SJSA1 (cell line): Measurements from ENCODE around the gene C4orf54. TPM values are rescaled to one million over a fixed set of nuclear protein-coding genes. Genes with fewer than 3 reads are reported as not detected.

Experiments
- DNase-seq, 2 experiments: peaks; one replicate each; pipeline ENCODE4 v3.0.0-alpha.2; 2015 to 2020; ENCODE audit warnings: low spot score in 2 of 2, low read depth in 1 of 2
- H3K27ac ChIP-seq: fragments of 250-450 bp; sonication (Bioruptor Pico); 2 replicates; pipeline ENCODE4 v1.5.1; 2020; ENCODE audit warnings: mild to moderate bottlenecking, moderate library complexity
- H3K27me3 ChIP-seq: fragments of 250-450 bp; sonication (Bioruptor Pico); replicated peaks from 2 replicates; pipeline ENCODE4 v1.5.1; 2020; ENCODE audit warnings: mild to moderate bottlenecking, moderate library complexity
- H3K36me3 ChIP-seq: fragments of 250-450 bp; sonication (Bioruptor Pico); 2 replicates; pipeline ENCODE4 v1.5.1; 2020; ENCODE audit warnings: mild to moderate bottlenecking
- H3K4me1 ChIP-seq: fragments of 250-450 bp; sonication (Bioruptor Pico); replicated peaks from 2 replicates; pipeline ENCODE4 v1.6.1; 2021; ENCODE audit warnings: mild to moderate bottlenecking
- H3K4me3 ChIP-seq: fragments of 250-450 bp; sonication (Bioruptor Pico); 2 replicates; pipeline ENCODE4 v1.5.1; 2020; ENCODE audit warnings: mild to moderate bottlenecking
- H3K9me3 ChIP-seq: fragments of 250-450 bp; sonication (Bioruptor Pico); replicated peaks from 2 replicates; pipeline ENCODE4 v1.5.1; 2020; ENCODE audit warnings: mild to moderate bottlenecking
- total RNA-seq: library from RNA; depleted of rRNA; stranded (reverse); fragments of >200 nt; shearing (Covaris generic); gene quantifications from 2 replicates; pipeline ENCODE4 v1.2.3, GENCODE V29; 2014

Gene C4orf54
- total RNA-seq, 1 experiment from 2014 or later, result 0.63 TPM

DNA sequence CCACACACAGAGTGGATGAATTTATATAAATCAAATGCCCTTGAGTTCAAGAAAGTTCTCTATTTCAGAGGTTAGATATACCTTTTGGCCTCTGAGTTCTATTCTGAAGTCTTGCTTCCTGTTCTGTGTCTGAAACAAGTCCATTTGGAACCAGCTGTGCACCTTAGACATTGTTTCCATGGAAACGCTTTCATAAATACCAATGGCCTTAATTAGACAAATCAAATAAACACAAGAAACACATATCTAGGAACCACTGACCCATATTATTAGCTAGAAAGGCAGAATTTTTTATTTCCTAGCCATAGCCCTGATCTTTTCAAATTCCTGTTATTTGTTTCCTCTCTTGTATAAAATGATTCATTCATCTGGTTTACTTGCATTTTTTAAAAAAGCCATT is 8.4 kb upstream of the C4orf54 start:
- H3K27me3 ChIP-seq, result no peaks in the 10 kb centered on the region
- H3K4me3 ChIP-seq, result no peak overlapping the region
- no peaks in the 10 kb centered on the region for H3K9me3 ChIP-seq
- no peak overlapping the region for H3K27ac ChIP-seq
- H3K36me3 ChIP-seq, result no peaks in the 10 kb centered on the region
- no peak for DNase-seq
- H3K4me1 ChIP-seq, result no peaks in the 10 kb centered on the region

DNA sequence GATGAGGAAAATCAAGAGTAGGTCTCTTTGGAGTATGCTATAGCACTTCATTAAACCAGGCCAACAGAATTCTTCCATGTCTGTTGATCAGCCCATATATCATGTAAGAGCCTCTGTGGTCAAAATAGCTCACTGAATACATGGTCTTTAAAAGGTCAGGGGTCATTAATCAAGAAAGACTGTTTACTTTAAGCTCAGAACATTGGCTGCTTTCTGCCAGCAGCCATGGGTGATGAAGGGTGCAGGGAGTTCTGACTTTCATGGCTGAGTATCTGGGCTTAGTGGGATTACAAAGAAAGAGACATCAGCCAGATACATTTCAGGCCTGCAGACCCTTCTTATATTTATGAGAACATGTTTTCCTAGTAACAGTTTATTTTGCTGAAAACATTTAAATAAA is 7.1 kb upstream of the C4orf54 start:
- no peak for DNase-seq
- Histone ChIP-seq H3K27me3 (no peaks in the 10 kb centered on the region), H3K9me3 (no peaks in the 10 kb centered on the region), H3K36me3 (no peaks in the 10 kb centered on the region), H3K4me3 (no peak overlapping the region), H3K4me1 (no peaks in the 10 kb centered on the region), H3K27ac (no peak overlapping the region)

DNA sequence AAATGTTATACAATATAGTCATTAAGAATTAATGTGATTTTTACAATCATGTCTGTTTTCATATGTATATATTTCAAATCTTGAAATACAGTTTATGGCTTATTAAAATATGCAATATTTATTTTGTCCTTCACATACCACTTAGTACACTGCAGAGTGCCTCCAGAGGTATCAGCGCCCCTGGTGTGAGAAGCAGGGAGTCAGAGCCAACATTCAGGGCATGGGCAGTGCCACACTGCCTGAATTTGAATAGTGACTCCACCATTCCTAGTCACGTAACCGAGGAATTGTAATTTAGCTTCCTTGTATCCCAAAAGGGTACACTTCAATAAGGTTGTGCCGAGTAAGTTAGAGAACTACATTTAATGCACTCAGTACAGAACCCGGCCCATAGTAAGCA is 4.3 kb upstream of the C4orf54 start:
- Histone ChIP-seq H3K4me3 (no peak overlapping the region), H3K36me3 (no peaks in the 10 kb centered on the region), H3K27ac (no peak overlapping the region), H3K4me1 (0 out of 2 replicates have a peak, but pooled peaks cover 6% of the 10 kb centered on the region), H3K9me3 (no peaks in the 10 kb centered on the region), H3K27me3 (no peaks in the 10 kb centered on the region)
- DNase-seq, result no peak

DNA sequence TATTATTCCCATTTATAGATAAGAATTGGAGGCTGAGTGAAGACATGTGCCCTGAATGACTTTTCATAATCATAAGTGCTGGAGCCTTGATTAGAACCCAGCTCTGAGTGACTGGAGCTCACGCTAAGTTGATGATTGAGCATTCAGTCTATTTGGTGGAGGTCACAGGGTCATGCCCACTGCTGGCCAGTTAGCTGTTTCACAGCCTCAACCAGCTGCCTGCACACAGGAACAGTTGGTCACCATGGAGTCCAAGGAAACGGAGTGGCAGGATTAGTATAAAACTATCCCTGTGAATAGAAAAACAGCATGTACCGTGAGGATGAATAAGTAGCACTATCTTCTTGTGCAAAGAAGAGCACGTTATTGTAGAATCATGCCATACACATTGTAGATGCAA is 1.0 kb upstream of the C4orf54 start:
- Histone ChIP-seq H3K27me3 (no peaks in the 10 kb centered on the region), H3K36me3 (no peaks in the 10 kb centered on the region), H3K4me1 (peaks cover 24% of the 10 kb centered on the region), H3K9me3 (no peaks in the 10 kb centered on the region), H3K27ac (no peak overlapping the region), H3K4me3 (no peak overlapping the region)
- DNase-seq, result no peak

DNA sequence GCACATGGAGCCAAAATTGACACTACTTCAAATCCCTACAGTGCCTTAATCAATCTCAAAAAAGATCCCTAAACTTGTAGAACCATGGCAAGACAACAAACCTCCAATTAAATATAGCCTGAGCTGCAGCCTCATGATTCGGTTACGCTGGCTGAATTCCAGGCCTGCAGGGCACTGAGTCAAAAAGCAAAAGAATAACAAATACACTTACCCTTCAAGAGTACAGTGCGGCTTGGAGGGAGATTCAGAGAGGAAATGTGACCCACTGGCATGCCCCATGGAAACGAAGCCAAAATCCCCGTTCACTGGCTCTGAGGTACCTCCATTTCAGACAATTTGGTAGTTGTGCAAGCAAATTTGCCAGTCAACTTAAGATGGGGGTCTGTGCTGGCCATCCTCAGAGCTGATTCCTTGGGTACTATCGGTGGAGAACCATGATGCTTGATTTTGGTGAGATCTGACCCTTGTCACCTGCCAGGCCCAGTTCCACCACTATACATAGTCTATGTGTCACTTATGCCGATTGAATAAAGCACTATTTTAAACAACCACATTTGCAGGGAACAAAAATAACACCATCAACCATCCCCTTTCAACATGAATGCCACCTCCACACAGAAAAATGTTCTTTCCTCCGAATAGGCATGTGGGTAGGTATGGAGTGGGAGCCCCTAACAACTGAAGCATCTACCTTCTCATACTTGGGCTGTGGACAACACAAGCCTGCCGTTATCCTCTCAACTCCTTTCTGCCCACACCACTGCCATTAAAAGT is 2.1 kb downstream of the C4orf54 start:
- H3K27me3 ChIP-seq, result no peaks in the 10 kb centered on the region
- no peaks in the 10 kb centered on the region for H3K9me3 ChIP-seq
- peak; percentile 66 to 67 for DNase-seq
- H3K36me3 ChIP-seq, result no peaks in the 10 kb centered on the region
- H3K4me1 ChIP-seq, result peaks cover 24% of the 10 kb centered on the region
- H3K4me3 ChIP-seq, result no peak overlapping the region
- peak overlapping the region; percentile 6; the same call in 1 of the 2 replicates for H3K27ac ChIP-seq

DNA sequence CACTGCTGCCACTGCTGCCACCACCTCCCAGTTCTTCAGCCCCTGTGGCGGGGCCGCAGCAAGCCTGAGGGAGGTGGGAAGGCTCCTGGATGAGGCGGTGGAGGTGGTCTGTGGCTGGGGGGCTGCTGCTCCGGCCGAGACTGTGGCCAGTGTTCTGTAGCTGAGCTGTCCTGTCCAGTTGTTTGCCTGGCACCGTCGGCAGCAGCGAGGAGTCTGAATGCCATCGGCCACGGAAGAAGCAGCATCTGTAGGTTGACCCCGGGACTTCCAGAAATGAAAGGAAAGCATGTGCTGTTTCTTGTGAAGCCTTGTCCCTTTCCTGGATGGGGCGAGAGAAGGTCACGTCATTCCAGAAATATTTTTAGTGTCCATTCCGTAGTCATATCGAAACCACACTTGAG is 3.3 kb downstream of the C4orf54 start:
- peak in 1 of 2 experiments; percentile 48 for DNase-seq
- H3K4me1 ChIP-seq, result peaks cover 24% of the 10 kb centered on the region

DNA sequence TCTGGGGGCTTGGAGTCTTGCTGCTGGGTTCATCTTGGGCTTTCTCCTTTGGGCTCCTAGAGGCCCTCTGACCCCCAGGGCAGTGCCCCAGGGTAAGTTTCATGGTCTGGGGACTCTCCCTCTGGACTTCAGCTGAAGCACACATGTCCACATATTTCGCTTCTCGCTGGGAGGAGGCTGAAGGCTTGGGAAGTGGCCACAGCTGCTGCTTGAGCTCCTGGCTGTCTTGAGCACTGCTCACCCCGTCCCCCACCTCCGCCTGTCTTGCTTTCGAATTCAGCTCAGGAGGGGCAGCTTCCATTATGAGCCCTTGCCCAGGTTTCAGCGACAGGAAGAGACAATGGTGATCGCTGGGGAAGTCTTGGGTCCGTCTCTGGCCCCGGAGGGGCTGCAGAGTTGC is 3.7 kb downstream of the C4orf54 start:
- no peak overlapping the region for H3K4me3 ChIP-seq
- H3K9me3 ChIP-seq, result no peaks in the 10 kb centered on the region
- H3K27me3 ChIP-seq, result no peaks in the 10 kb centered on the region
- H3K27ac ChIP-seq, result no peak overlapping the region
- no peaks in the 10 kb centered on the region for H3K36me3 ChIP-seq
- H3K4me1 ChIP-seq, result peaks cover 24% of the 10 kb centered on the region
- DNase-seq, result no peak

More for the DNA sequence above, 3.3 kb downstream of the C4orf54 start:
- Histone ChIP-seq H3K36me3 (no peaks in the 10 kb centered on the region), H3K27ac (no peak overlapping the region), H3K27me3 (no peaks in the 10 kb centered on the region), H3K9me3 (no peaks in the 10 kb centered on the region), H3K4me3 (no peak overlapping the region)

DNA sequence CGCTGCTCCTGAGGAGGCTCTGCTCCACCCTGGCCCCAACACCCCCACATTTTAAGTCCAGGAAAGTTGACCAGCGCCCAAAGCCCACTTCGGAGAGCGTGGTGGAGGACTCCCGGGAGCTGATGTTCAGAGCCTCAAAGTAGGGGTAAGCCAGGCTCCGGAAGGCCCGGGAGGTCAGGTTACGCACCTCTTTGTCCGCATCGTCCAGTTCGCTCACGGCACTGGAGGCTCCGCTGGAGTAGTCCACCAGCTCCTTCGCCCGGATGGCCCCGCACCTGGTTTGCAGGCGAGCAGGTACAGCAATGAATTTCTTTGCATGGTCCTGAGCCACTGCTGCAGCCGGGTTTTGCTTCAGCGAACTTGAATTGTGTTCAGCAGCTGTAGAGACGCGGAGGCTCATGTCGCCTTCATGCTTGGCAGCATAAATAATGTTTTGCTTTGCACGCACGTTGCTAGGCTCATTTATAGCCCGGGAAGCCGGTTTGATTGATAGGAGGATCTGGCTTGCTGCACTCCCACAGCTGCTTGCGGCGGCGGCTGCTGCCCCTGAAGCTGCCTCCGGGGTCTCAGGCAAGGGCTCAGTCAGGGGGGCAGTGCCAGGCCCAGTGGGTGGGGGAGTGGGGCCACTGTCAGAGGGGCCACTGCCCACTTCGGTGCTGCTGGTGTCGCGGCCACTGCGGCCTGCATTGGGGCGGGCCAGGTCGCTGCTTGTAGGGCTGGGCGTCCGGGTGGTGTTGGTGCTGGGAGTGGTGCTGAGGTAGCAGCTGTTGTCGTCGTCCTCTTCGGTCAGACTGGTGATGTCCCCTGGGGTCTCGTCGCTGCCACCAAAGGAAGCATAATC is 4.8 kb downstream of the C4orf54 start:
- Histone ChIP-seq H3K4me3 (no peak overlapping the region), H3K4me1 (peaks cover 20% of the 10 kb centered on the region), H3K36me3 (no peaks in the 10 kb centered on the region), H3K9me3 (no peaks in the 10 kb centered on the region), H3K27ac (no peak overlapping the region), H3K27me3 (no peaks in the 10 kb centered on the region)
- DNase-seq, result no peak

DNA sequence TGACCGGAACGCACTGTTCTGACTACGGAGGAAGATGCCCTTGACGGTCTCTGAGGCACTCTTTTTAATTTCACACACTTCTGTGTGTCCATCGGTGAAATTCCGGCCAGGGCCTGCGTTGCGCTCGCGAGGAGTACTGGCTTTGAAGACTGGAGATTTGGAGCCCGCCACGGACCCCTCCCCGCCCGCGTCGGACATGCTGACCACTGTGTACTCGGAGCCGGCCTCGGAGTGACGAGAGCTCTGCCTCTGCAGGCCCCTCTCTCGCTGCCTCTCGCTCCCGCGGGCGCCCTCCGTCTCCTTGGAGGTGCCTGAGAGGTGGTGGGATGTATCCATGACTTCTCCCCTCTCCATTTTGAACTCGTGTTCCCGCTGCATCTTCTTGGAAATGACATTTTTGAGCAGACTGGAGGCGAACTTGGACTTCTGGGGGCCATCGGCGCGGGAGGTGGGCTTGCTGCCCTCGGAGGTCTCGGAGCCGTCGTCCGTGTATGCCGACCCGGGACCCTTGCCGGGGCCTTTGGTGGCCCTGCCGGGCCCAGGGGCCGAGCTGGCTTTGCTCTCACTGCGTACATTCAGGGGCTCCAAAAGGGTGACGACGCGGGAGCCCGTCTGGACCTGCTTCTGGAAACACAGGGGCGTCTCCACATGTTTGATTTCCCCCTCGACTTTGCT is 5.7 kb downstream of the C4orf54 start:
- Histone ChIP-seq H3K36me3 (no peaks in the 10 kb centered on the region), H3K4me3 (no peak overlapping the region), H3K9me3 (no peaks in the 10 kb centered on the region), H3K4me1 (peaks cover 18% of the 10 kb centered on the region), H3K27me3 (no peaks in the 10 kb centered on the region), H3K27ac (no peak overlapping the region)
- DNase-seq, result no peak

DNA sequence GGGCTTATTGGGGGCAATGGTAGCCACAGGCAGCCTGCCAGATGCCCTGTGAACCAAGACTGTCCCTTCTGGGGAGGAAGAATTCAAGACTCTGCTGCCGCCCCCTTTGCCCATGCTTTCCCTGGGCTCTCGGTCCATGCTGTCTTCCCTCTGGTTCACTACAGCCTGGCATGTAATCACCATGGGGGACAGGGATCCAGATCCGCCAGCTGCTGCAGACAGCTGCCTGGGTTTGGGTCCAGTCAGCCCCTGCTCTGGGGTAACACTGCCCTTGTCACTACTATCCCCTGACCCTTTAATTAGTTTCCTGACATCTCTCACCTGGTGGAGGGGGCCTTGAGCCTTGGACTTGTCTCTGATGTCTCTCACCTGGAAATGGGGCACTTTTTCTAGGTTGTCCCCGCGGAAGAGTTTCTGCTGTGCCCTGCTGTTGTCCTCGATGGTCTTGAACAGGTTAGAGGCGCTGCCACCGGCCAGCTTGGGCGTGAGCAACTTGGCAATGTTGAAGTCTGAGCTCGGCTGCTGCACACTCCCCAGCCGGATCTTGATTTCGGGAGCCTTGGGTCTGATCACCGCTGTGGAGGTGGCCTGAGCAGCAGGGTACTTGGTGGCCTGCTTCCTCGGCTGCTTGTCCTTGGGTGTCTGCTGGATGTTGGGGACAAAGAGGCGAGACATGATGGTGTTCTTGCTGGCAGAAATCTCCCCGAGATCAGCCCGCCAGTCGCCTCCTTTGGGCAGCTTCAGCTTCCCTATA is 6.4 kb downstream of the C4orf54 start:
- Histone ChIP-seq H3K27me3 (no peaks in the 10 kb centered on the region), H3K4me1 (peaks cover 18% of the 10 kb centered on the region), H3K27ac (no peak overlapping the region), H3K9me3 (no peaks in the 10 kb centered on the region), H3K36me3 (no peaks in the 10 kb centered on the region), H3K4me3 (no peak overlapping the region)
- peak in 1 of 2 experiments; percentile 37 for DNase-seq

DNA sequence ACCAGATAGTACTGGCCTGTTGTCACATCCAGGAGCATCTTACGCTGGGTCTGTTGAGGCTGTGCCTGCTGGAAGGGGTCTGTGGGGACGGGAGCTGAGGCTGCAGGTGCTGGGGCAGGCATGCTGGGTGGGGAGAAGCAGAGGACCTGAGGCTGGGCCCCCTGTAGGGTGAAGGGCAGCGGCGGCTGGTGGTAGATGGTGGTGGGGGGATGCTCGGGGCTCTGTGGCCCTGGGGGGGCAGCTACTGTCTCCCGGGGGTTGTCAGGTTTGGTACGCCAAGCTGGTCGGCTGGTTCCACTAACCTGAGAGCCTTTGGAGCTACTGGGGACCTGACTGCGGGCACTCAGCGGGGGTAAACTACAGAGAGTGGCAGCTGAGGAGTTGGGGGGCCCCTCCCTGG is 7.8 kb downstream of the C4orf54 start:
- DNase-seq, result no peak
- peaks cover 9% of the 10 kb centered on the region for H3K4me1 ChIP-seq
- no peaks in the 10 kb centered on the region for H3K36me3 ChIP-seq
- H3K9me3 ChIP-seq, result no peaks in the 10 kb centered on the region
- H3K27ac ChIP-seq, result no peak overlapping the region
- no peak overlapping the region for H3K4me3 ChIP-seq
- no peaks in the 10 kb centered on the region for H3K27me3 ChIP-seq

DNA sequence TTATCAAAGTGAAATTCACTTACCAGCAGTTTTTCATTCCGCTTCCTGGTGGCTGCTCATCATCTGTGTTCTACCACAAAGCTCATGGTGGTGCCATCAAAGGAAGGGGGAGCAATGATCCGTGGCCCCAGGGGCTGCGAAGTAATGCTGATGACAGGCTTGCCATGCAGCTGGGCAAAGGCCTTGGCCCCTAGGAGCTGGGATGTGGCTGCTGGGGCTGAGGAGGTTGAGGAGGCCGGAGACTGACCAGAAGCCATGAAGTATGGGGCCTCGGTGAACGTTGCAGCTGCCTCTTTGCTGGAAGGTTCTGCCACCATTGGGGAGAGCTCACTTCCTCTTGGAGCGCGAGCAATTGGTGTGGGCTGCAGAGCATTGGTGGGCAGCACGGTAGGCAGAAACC is 8.4 kb downstream of the C4orf54 start:
- Histone ChIP-seq H3K4me3 (no peak overlapping the region), H3K9me3 (no peaks in the 10 kb centered on the region), H3K4me1 (peaks cover 3% of the 10 kb centered on the region), H3K36me3 (no peaks in the 10 kb centered on the region), H3K27me3 (no peaks in the 10 kb centered on the region), H3K27ac (no peak overlapping the region)
- no peak for DNase-seq

DNA sequence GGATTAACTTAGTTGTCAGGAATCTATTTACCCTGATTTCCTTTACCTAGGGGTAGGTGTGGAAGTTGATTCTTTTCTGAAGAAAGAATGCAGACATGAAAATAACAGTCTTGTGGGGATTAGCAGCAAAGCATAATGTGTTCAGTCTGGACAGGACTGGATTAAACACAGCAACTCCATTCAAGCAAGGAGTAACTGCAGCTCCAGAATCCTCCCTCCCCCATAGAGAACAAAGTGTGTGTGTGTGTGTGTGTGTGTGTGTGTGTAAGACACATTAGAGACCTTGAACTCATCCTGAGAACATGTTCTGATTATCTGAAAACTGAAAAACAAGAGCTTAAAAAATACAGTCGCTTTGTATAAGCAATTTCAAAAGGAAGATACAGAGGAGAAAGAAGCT is 9.3 kb downstream of the C4orf54 start:
- no peaks in the 10 kb centered on the region for H3K36me3 ChIP-seq
- H3K4me3 ChIP-seq, result no peak overlapping the region
- no peaks in the 10 kb centered on the region for H3K9me3 ChIP-seq
- DNase-seq, result no peak
- no peak overlapping the region for H3K27ac ChIP-seq
- no peaks in the 10 kb centered on the region for H3K27me3 ChIP-seq
- H3K4me1 ChIP-seq, result no peaks in the 10 kb centered on the region
